HTERT RPE-1 (cell line): ENCODE results near the gene LPCAT3.

Experiments
- in situ Hi-C: fragments of 300-500 bp; cut with MboI; formaldehyde crosslinking; loops from 4 replicates; pipeline ENCODE4 v1.14.3; 2020; ENCODE audit warnings: low sequenced_read_pairs

The LPCAT3 gene

GRCh38 chr12:6954316-6955107 lies 63.8 kb downstream of the LPCAT3 start:
- in situ Hi-C loops, result no loop called here

GRCh38 chr12:6953442-6954315 lies 64.6 kb downstream of the LPCAT3 start:
- in situ Hi-C loops, result no loop called here

- in situ Hi-C loops, result no loop called here
These were observed 65.3 kb downstream of the LPCAT3 start for GRCh38 chr12:6952863-6953441.

- in situ Hi-C loops, result no loop called here
These were observed 66.0 kb downstream of the LPCAT3 start for GRCh38 chr12:6952121-6952862.

GRCh38 chr12:6951551-6952120 lies 66.6 kb downstream of the LPCAT3 start:
- in situ Hi-C loops, result no loop called here

GRCh38 chr12:6950811-6951540 lies 67.3 kb downstream of the LPCAT3 start, which contains the start of gene PTPN6:
Gene PTPN6, plus strand, starts transcription at chr12:6951356. Its CDS starts 157 bp downstream, at chr12:6951513.
- in situ Hi-C loops, result no loop called here

GRCh38 chr12:6950401-6950801 lies 67.9 kb downstream of the LPCAT3 start:
- in situ Hi-C loops, result no loop called here

- in situ Hi-C loops, result no loop called here
These were observed 69.2 kb downstream of the LPCAT3 start for GRCh38 chr12:6948873-6949594.

- in situ Hi-C loops, result no loop called here
These were observed 70.7 kb downstream of the LPCAT3 start for GRCh38 chr12:6947615-6948014.

GRCh38 chr12:6946920-6947374 lies 71.3 kb downstream of the LPCAT3 start:
- in situ Hi-C loops, result no loop called here

GRCh38 chr12:6946033-6946919 lies 72.0 kb downstream of the LPCAT3 start:
- in situ Hi-C loops, result no loop called here

GRCh38 chr12:6945613-6946012 lies 72.7 kb downstream of the LPCAT3 start:
- in situ Hi-C loops, result no loop called here

GRCh38 chr12:6944381-6945186 lies 73.7 kb downstream of the LPCAT3 start:
- in situ Hi-C loops, result no loop called here

GRCh38 chr12:6943722-6944380 lies 74.4 kb downstream of the LPCAT3 start, which contains the start of the genes C12orf57 and RNU7-1:
Gene C12orf57, plus strand, starts transcription at chr12:6944022. Its CDS starts 100 bp downstream, at chr12:6944122.
Gene RNU7-1, plus strand, starts transcription at chr12:6943816.
- in situ Hi-C loops, result no loop called here

GRCh38 chr12:6943389-6943721 lies 74.9 kb downstream of the LPCAT3 start:
- in situ Hi-C loops, result no loop called here

- in situ Hi-C loops, result no loop called here
These were observed 76.0 kb downstream of the LPCAT3 start for GRCh38 chr12:6942331-6942665.

GRCh38 chr12:6941782-6942181 lies 76.5 kb downstream of the LPCAT3 start:
- in situ Hi-C loops, result no loop called here
